HepG2 (cell line): ENCODE results near the gene NDST1. TPM values are rescaled to one million over a fixed set of nuclear protein-coding genes. Genes with fewer than 3 reads are reported as not detected.
A peak's percentile ranks its signal among the peaks of the same experiment; 100 is the strongest.

Source experiments
- CEBPZ ChIP-seq: IDR thresholded peaks from 2 replicates; pipeline ENCODE4 v1.6.1; 2012; ENCODE audit warnings: low read length, improper control_type of control experiment
- EED ChIP-seq: sonication (generic); formaldehyde crosslinking; IDR thresholded peaks from 2 replicates; pipeline ENCODE4 v1.5.0; 2020; ENCODE audit warnings: mild to moderate bottlenecking, missing genetic modification reagents
- GTF3A ChIP-seq: sonication (generic); formaldehyde crosslinking; conservative IDR thresholded peaks from 2 replicates; pipeline ENCODE4 v1.4.0; 2020; ENCODE audit warnings: mild to moderate bottlenecking, missing genetic modification reagents
- HMGA1 ChIP-seq: sonication (generic); formaldehyde crosslinking; conservative IDR thresholded peaks from 2 replicates; pipeline ENCODE4 v1.4.0; 2020; ENCODE audit warnings: missing genetic modification reagents
- KLF13 ChIP-seq: sonication (generic); formaldehyde crosslinking; IDR thresholded peaks from 2 replicates; pipeline ENCODE4 v1.4.0; 2020; ENCODE audit warnings: mild to moderate bottlenecking, missing genetic modification reagents
- PCBP2 ChIP-seq: fragments of 200-400 bp; formaldehyde crosslinking; optimal IDR thresholded peaks from 2 replicates; pipeline ENCODE3; 2018; ENCODE audit warnings: low read length, low read depth; ENCODE audit not compliant: poor library complexity, severe bottlenecking
- PITX1 ChIP-seq: sonication (generic); formaldehyde crosslinking; IDR thresholded peaks from 2 replicates; pipeline ENCODE4 v1.5.1; 2020; ENCODE audit warnings: mild to moderate bottlenecking, missing genetic modification reagents
- SNAPC2 ChIP-seq: sonication (generic); formaldehyde crosslinking; IDR thresholded peaks from 2 replicates; pipeline ENCODE4 v1.8.1; 2022; ENCODE audit warnings: mild to moderate bottlenecking, missing genetic modification reagents
- SOX13 ChIP-seq, 3 experiments: fragments of 450-650 bp in 1 of 3; sonication (generic) in 1 of 3; formaldehyde crosslinking in 1 of 3; IDR thresholded peaks in 2 of 3; conservative IDR thresholded peaks in 1 of 3; 2 replicates each; pipeline versions ENCODE4 v1.5.0 to v1.6.1; 2016 to 2020; ENCODE audit warnings: antibody characterized with exemption in 1 of 3, mild to moderate bottlenecking in 1 of 3, missing compliant biosample characterization in 1 of 3, missing genetic modification reagents in 1 of 3, moderate library complexity in 1 of 3
- SOX6 ChIP-seq, 2 experiments: fragments of 450-650 bp in 1 of 2; sonication (generic) in 1 of 2; formaldehyde crosslinking in 1 of 2; IDR thresholded peaks; 2 replicates each; pipeline versions ENCODE4 v1.4.0 to v1.6.1; 2017 to 2020; ENCODE audit warnings: antibody characterized with exemption in 1 of 2, mild to moderate bottlenecking in 1 of 2, missing genetic modification reagents in 1 of 2
- TFDP1 ChIP-seq: IDR thresholded peaks from 2 replicates; pipeline ENCODE4 v1.6.1; 2016; ENCODE audit warnings: missing compliant biosample characterization, missing genetic modification reagents, borderline replicate concordance
- TOE1 ChIP-seq: sonication (generic); formaldehyde crosslinking; IDR thresholded peaks from 2 replicates; pipeline ENCODE4 v1.4.0; 2020; ENCODE audit warnings: mild to moderate bottlenecking, missing genetic modification reagents
- YEATS4 ChIP-seq: sonication (generic); formaldehyde crosslinking; IDR thresholded peaks from 2 replicates; pipeline ENCODE4 v1.4.0; 2020; ENCODE audit warnings: missing genetic modification reagents, borderline replicate concordance
- ZBTB21 ChIP-seq: sonication (generic); formaldehyde crosslinking; IDR thresholded peaks from 2 replicates; pipeline ENCODE4 v1.4.0; 2020; ENCODE audit warnings: missing genetic modification reagents
- ZFX ChIP-seq: sonication (generic); formaldehyde crosslinking; IDR thresholded peaks from 2 replicates; pipeline ENCODE4 v1.4.0; 2020; ENCODE audit warnings: mild to moderate bottlenecking, low read depth, missing genetic modification reagents, moderate library complexity
- ZKSCAN5 ChIP-seq: sonication (generic); formaldehyde crosslinking; IDR thresholded peaks from 2 replicates; pipeline ENCODE4 v1.5.1; 2020; ENCODE audit warnings: mild to moderate bottlenecking, missing genetic modification reagents
- ZNF331 ChIP-seq: sonication (generic); formaldehyde crosslinking; IDR thresholded peaks from 2 replicates; pipeline ENCODE4 v1.4.0; 2020; ENCODE audit warnings: missing genetic modification reagents
- ZNF333 ChIP-seq: sonication (generic); formaldehyde crosslinking; IDR thresholded peaks from 2 replicates; pipeline ENCODE4 v1.4.0; 2020; ENCODE audit warnings: mild to moderate bottlenecking, missing genetic modification reagents, borderline replicate concordance
- ZNF550 ChIP-seq: sonication (generic); formaldehyde crosslinking; IDR thresholded peaks from 2 replicates; pipeline ENCODE4 v1.4.0; 2020; ENCODE audit warnings: mild to moderate bottlenecking, missing genetic modification reagents, borderline replicate concordance
- ZNF687 ChIP-seq: sonication (generic); formaldehyde crosslinking; IDR thresholded peaks from 2 replicates; pipeline ENCODE4 v1.5.1; 2020; ENCODE audit warnings: mild to moderate bottlenecking, missing genetic modification reagents, moderate library complexity
- ZSCAN29 ChIP-seq: sonication (generic); formaldehyde crosslinking; conservative IDR thresholded peaks from 2 replicates; pipeline ENCODE4 v1.4.0; 2020; ENCODE audit warnings: mild to moderate bottlenecking, missing genetic modification reagents
- polyA plus RNA-seq, 8 experiments: library from polyadenylated mRNA; depleted of rRNA in 3 of 8; stranded (reverse) in 7 of 8; unstranded in 1 of 8; fragments of >200 nt; fragmentation: Illumina TruSeq in 4 of 8; extraction: Trizol in 4 of 8; gene quantifications; 2 replicates each; pipeline versions ENCODE4 v1.2.1 to v1.2.3, GENCODE V29; 2011 to 2016; ENCODE audit warnings: low read depth in 4 of 8, missing spikeins in 1 of 8, mixed read lengths in 1 of 8; ENCODE audit not compliant: insufficient read depth in 1 of 8
- total RNA-seq, 5 experiments: library from RNA; depleted of rRNA; stranded (reverse); fragments of >200 nt; fragmentation: Illumina TruSeq; extraction: Trizol; gene quantifications; 2 replicates each; pipeline ENCODE4 v1.2.3, GENCODE V29; 2016; ENCODE audit warnings: low read depth in 1 of 5

NDST1 gene
- total and polyA plus RNA-seq, 2 of the 13 experiments (the other 11 are each of a cell fraction or from before 2014, with no cell fraction given): 23.8 to 26.2 TPM

GRCh38 chr5:150503977-150504620, 3.8 kb upstream of the NDST1 start (continued):
- TF ChIP-seq ZNF687: peak; percentile 50
- TF ChIP-seq ZFX (CRISPR knock-in tag): peak; percentile 34; the same call in 1 of the 2 replicates
- no peak for TF ChIP-seq TOE1
- TF ChIP-seq CEBPZ: no peak
- TF ChIP-seq GTF3A (CRISPR knock-in tag): no peak
- TF ChIP-seq ZNF331 (CRISPR knock-in tag): no peak
- no peak for TF ChIP-seq KLF13 (CRISPR knock-in tag)
- TF ChIP-seq SOX13 (IDR thresholded peaks at IDR 0.05): no peak
- TF ChIP-seq SOX13 (CRISPR knock-in tag; conservative IDR thresholded peaks at IDR 0.05 in 1 of 2, IDR thresholded peaks at IDR 0.05 in 1 of 2): 0 out of 4 replicates have a peak, but pooled peaks of 1 of the 2 experiments have one; percentile 15
- no peak for TF ChIP-seq PITX1 (CRISPR knock-in tag)
- no peak for TF ChIP-seq YEATS4 (CRISPR knock-in tag)
- no peak for TF ChIP-seq ZNF333
- TF ChIP-seq TFDP1 (CRISPR knock-in tag): no peak
- TF ChIP-seq ZBTB21 (CRISPR knock-in tag): no peak
- no peak for TF ChIP-seq SOX6 (IDR thresholded peaks at IDR 0.05)
- TF ChIP-seq SOX6 (CRISPR knock-in tag; IDR thresholded peaks at IDR 0.05): 0 out of 2 replicates have a peak, but pooled peaks have one; percentile 20
- TF ChIP-seq HMGA1: no peak
- TF ChIP-seq ZKSCAN5 (CRISPR knock-in tag): no peak
- no peak for TF ChIP-seq PCBP2
- no peak for TF ChIP-seq EED (CRISPR knock-in tag)
- no peak for TF ChIP-seq ZSCAN29
- no peak for TF ChIP-seq SNAPC2
- TF ChIP-seq ZNF550: no peak
